IPS-18c (cell line): ENCODE results near the gene HCN1.
"Not testable (repeated sequence)": the region's sequence is repeated elsewhere in the genome, so short reads cannot be mapped to it uniquely, and the experiment has no call there.

ENCODE experiments used
- H3K4me3 ChIP-seq: 2 replicates; pipeline ENCODE4 v1.7.0; 2013; ENCODE audit warnings: low read depth, mild to moderate bottlenecking, low read length, moderate library complexity; ENCODE audit not compliant: insufficient read depth
- H3K9me3 ChIP-seq: one replicate; pipeline ENCODE4 v1.6.1; 2013; ENCODE audit warnings: mild to moderate bottlenecking, low read length, moderate library complexity; ENCODE audit not compliant: control insufficient read depth, insufficient read depth

Gene HCN1

DNA sequence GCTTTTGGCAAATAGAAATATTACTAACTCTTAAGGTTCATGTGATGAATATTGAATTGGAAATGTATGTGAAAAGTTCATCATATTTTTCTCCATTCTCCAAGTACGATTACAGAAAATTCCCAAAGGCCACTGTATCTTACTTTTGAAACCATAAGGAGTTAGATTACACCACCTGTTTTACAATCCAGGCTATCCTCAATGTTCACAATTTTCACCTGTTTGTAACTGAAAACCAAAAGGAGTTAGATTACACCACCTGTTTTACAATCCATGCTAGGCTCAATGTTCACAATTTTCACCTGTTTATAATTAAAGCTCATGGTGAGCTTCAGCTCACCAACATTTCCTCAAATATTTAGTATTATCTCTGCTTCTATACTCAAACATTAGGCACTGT lies 188.0 kb downstream of the HCN1 start:
- Histone ChIP-seq H3K4me3 (no peak overlapping the region), H3K9me3 (no peaks in the 10 kb centered on the region)

DNA sequence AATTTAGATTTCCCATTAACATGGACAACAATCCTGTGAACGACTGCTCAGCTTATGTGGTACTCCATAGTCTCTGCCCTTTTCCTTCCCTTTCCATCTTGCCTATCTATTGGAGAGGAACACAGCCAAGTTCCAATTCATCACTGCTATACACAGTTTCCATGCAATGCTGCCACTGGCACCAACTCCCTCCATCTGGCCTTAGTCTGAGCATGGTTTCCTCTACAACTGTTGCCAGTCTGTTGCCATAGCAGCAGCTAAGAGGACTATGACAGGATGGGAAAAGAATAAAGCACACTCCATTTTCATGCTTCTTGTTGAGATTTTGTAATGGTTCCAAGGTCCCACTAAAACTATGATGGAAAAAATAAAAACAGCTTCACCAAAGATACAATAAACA lies 189.0 kb downstream of the HCN1 start:
- Histone ChIP-seq H3K9me3 (no peaks in the 10 kb centered on the region), H3K4me3 (no peak overlapping the region)

DNA sequence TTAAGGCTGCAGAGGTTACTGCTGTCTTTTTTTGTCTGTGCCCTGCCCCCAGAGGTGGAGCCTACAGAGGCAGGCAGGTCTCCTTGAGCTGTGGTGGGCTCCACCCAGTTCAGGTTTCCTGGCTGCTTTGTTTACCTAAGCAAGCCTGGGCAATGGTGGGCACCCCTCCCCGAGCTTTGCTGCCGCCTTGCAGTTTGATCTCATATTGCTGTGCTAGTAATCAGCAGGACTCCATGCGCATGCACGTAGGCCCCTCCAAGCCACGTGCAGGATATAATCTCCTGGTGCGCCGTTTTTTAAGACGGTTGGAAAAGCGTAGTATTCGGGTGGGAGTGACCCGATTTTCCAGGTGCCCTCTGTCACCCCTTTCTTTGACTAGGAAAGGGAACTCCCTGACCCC lies 197.2 kb downstream of the HCN1 start:
- H3K9me3 ChIP-seq, H3K4me3 ChIP-seq: not testable (repeated sequence)

DNA sequence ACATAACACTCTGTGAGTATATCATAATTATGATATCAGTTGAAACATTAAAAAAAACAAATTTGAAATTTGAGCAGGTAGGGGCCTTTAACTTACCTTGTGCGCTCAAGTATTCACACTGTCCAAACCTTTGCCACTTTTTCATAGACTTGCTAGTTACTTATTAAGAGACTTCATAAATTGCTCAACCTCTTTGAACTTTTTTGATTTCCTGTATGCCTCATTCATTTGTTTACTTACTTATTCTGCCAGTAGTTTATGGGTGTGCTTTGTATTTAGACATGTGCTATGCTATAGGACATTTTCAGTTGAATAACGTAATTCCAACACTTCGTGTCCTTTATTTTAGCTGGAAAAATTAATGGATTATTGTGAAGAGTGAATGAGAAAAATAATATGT lies 204.8 kb downstream of the HCN1 start:
- Histone ChIP-seq H3K4me3 (no peak overlapping the region), H3K9me3 (no peaks in the 10 kb centered on the region)

DNA sequence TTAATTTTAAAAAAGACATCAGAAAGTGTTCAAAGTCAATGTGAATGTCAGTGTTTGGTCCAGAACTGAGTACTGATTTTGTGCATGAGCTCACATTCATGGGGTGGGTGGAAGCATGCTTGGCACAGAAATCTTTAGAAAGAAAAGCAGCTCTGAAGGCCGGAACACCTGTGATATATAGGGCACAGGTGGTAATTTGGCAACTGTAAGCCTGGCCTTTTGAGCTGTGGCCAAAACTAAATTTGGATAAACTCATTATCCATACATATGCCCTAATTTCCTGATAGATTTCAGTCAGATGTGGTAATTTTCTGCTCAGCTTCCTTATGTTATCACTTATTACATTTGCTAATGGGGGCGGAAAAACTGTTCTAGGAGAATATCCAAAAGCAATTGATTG lies 211.4 kb downstream of the HCN1 start:
- Histone ChIP-seq H3K9me3 (no peaks in the 10 kb centered on the region), H3K4me3 (no peak overlapping the region)

DNA sequence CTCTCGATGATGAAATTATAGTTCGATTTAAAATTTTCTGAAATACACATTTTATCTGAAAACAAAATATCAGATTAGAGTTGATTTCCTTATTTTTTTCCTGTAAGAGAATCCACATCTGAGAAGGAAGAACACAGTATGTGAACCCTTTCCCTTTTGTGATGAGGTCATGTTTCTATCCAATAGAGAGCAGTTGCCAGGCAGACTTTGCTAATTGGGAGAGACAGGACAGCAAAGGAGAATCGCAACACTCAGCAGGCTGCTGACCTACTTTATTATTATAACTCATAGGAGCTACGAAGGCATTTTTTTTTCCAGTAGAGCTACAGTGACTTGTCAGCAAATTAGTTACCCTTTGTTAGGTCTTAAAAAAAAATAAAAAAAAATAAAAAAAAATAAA lies 242.1 kb downstream of the HCN1 start:
- H3K9me3 ChIP-seq = no peaks in the 10 kb centered on the region
- no peak overlapping the region for H3K4me3 ChIP-seq

DNA sequence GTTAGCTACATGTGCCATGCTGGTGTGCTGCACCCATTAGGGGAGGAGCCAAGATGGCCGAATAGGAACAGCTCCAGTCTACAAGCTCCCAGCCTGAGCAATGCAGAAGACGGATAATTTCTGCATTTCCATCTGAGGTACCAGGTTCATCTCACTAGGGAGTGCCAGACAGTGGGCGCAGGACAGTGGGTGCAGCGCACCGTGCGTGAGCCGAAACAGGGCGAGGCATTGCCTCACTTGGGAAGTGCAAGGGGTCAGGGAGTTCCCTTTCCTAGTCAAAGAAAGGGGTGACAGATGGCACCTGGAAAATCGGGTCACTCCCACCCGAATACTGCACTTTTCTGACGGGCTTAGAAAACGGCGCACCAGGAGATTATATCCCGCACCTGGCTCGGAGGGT lies 251.3 kb downstream of the HCN1 start:
- not testable (repeated sequence) for H3K9me3 ChIP-seq, H3K4me3 ChIP-seq

DNA sequence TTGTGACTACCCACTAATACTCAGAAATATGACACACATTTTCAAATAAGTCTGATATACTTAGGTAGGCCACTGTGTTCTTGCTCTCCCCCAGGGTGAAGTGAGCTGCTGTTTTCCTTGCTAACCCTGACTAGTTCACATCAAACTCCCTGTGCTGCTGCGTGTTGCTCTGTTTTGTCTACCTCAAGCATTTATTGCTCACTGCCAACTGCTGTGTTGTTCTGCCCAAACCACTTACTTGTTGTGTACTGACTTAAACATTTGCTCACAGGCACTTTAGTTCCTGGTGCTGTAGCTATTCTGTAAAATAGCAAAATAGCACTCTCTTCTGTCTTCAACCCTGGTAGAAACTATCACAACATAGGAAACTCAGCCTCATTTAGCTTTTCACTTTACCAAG lies 255.7 kb downstream of the HCN1 start:
- no peak overlapping the region for H3K4me3 ChIP-seq

DNA sequence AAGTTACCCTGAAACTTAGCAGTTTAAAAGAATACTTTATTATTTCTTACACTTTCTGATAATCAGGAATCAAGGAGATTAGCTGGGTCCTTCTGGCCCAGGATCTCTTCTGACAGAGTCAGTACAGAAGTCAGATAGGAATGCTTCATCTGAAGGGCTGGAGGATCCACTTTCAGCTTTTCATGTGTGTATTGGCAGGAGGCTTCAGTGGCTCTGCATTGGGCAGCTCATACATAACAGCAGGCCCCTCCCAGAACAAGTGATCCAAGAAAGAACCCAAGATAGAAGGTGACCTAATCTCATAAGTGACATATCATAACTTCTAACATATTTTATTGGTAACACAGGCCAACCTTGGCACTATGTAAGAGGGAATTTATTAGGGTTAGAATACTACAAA lies 258.4 kb downstream of the HCN1 start:
- no peaks in the 10 kb centered on the region for H3K9me3 ChIP-seq
- H3K4me3 ChIP-seq = no peak overlapping the region

More for the DNA sequence above, 255.7 kb downstream of the HCN1 start:
- no peaks in the 10 kb centered on the region for H3K9me3 ChIP-seq

DNA sequence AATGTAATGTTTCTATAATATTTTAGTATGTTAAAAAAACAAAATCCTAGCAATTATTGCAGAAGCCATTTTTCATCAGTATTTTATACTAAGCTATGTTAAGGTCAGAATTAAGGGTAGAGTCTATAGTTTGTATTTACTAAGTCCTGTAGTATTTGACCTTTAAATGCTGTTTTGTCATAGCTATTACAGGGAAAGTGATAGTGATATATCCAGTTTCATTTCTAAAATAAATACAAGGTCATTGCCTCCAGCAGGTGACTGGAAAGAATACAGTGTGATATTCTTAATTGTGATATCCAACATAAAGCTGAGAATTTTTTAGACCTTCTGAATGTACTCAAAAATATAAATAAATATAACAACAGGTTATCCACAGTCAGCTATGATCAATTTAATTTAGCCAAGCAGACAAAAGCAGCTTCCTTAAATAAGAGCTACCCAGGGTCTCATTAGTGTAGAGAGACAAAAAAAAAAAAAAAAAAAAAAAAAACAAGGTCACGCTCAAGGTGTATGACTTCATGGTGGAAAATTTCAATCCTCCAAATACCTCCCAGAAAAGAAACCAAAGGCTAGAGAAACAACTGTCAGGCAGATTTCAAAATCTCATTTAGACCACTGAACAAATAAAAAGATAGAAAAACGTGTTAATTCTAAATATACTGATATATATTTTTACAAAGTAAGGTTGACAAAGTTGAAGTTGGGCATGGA lies 278.7 kb downstream of the HCN1 start:
- H3K4me3 ChIP-seq = no peak overlapping the region
- no peaks in the 10 kb centered on the region for H3K9me3 ChIP-seq

DNA sequence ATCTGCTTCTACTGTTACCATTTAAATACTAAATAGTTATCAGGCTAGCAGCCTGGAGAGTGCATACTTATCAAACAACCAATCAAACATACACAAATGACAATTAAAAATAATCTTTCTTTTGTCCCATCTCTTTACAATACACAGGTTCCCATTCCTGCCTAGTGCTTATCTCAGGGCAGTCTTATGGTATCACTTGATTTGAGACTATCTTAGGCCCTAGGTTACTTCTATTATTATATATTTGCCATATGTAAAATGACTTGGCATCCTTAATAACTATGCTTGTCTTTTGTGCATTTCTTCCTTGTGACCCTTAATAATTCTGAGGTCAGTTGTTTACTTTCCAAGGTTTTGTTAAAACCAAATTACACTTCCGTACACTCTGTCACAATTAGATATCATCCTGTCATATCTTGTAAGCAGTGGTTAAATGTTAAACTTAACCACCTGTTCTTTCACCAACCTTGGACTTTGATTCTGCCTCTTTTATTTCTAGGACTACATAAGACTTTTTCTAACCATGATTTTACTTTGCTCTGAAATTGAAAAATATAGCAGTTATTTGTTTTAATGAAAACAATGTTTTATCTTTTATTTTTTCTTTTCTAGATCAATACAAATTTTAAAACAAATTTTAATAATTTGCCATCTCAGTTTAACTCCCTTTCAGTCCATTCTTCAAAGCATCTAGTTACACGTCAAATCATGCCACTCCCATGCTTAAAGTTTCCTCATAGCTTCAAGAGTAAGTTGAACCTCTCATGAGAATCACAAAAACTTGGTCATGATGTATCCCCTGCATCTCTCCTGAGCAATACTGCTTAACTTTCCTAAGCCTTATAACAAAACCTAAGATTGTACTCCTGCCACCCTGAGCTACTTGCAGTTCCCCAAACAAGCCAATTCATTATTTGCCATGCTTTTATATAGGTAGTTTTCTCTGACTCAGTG lies 281.3 kb downstream of the HCN1 start:
- Histone ChIP-seq H3K4me3 (no peak overlapping the region), H3K9me3 (no peaks in the 10 kb centered on the region)

DNA sequence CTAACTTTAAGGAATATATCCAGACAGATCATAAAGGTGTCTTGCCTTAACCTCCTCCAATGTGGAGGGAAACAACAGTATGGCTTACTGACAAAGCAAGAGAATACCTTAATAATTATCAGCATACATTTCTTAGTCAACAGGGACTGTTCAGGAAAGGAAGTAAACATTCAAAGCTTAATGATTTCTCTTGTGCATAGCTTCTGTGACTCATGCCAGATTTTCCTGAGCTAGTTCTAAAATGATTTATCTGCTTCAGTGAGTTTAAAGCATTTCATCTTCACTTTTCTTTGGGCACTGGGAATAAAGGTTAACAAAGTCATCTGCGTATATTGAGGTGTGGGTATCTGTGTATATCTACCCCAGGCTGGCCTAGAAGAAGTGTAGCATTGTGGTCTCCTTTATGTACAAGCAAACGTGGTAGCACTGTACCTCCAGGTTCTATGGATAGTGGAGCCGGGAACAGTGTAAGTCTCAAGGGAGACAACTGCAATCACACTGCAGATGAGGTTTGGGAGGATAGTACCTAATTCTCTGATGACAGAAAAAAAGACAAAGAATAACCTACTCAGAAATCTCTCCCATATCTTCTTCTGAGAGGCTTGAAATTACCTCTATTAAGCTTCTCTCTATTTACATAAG lies 284.1 kb downstream of the HCN1 start:
- Histone ChIP-seq H3K4me3 (no peak overlapping the region), H3K9me3 (no peaks in the 10 kb centered on the region)

DNA sequence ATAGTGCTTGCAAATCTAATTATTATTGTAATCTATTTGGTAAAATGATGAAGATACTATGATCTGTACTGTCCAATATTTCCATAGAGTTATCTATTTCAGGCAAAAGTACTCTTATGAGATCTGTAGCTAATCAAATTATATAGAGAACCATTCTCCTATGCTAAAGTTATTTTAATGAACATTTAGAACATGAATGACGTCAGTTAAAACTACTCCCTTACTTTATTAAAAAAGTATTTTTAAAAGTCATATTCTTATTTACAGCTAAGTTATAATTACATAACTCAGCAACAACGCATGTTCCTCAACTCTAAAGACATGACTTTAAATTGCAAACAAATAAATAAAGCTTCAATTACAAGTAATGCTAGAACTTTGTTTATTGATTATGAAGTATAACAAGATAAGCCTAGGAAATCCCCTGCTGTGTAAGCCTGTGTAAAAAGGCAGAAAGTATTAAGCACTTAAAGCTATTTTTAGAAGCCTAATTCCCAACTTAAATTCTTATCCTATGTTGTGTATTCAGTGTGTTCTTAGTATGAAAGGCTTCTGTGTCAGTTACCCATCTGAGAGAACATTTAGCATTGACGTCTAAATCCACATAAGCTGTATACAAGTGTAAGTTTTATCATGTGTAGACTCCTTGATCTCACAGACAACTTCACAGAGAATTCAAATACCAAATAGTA lies 285.7 kb downstream of the HCN1 start:
- Histone ChIP-seq H3K4me3 (no peak overlapping the region), H3K9me3 (no peaks in the 10 kb centered on the region)

DNA sequence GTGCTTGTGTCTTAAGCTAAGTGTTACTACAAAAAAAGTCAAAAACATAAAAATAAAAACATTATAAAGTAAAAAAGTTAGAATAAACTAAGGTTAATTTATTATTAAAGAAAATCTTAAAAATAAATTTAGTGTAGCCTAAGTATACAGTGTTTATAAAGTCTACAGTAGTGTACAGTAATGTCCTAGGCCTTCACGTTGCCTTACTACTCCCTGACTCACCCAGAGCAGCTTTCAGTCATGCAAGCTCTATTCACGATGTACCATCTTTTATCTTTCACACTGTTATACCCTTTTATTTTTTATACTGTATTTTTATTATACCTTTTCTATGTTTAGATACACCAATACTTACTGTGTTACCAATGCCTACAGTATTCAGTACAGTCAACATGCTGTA lies 288.1 kb downstream of the HCN1 start:
- no peak overlapping the region for H3K4me3 ChIP-seq
- H3K9me3 ChIP-seq = no peaks in the 10 kb centered on the region

DNA sequence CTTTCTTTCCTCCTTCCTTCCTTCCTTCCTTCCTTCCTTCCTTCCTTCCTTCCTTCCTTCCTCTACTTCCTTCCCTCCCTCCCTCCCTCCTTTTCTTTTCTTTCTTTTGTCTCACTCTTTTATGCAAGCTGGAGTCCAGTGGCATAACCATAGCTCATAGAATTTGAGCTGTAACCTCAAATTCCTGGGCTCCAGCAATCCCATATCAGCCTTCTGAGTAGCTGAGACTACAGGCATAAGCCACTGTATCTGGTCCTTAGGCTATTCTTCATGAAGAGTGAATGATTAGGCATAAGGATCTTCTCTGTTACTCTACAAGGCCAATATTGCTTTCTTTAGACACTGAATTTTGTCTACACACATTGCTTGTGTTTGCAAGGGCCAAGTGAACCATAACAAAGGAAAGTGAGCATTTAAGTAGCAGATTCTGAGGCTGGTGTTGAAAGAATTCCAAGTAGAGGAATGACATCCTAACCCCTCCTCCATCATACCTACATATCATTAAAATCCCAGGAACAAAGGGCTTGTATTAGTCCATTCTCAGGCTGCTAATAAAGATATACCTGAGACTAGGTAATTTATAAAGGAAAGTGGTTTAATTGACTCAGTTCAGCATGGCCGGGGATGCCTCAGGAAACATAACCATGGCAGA lies 293.2 kb downstream of the HCN1 start:
- Histone ChIP-seq H3K4me3 (no peak overlapping the region), H3K9me3 (no peaks in the 10 kb centered on the region)

DNA sequence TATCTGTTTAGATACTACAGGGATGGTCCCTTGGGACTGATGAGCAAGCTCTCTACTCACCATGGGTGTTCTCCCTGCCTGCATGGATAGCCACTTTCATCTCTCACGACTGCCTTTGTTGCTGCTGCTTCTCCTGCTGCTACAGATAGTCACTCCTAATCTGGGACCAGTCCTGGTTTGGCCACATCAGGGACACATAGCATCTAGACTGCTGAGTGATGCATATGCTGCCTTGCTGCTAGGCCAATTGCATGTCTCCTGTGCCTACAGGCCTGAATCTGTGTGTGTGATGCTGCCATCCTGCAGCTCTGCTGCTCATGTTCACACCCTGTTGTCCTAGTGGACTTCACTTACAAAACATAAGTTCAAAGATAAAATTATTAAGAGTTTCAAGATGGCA lies 297.1 kb downstream of the HCN1 start:
- H3K9me3 ChIP-seq = no peaks in the 10 kb centered on the region
- no peak overlapping the region for H3K4me3 ChIP-seq
